GM19395 (cell line): ENCODE measurements around the gene POTEI.
"Not testable (repeated sequence)": the region's sequence is repeated elsewhere in the genome, so short reads cannot be mapped to it uniquely, and the experiment has no call there.

ENCODE experiments used
- ATAC-seq: cut with Tn5 transposase; IDR thresholded peaks from one replicate; pipeline ENCODE4 v1.9.1; 2021; ENCODE audit warnings: mild to moderate bottlenecking, moderate library complexity; ENCODE audit not compliant: unreplicated experiment

Gene POTEI

GRCh38 chr2:130509228-130509627 lies at the start of gene POTEI:
Gene POTEI, minus strand, starts transcription at chr2:130509328. Its CDS starts 93 bp downstream, at chr2:130509235.
- ATAC-seq: not testable (repeated sequence)

GRCh38 chr2:130556441-130556840 lies 47.3 kb upstream of the POTEI start:
- ATAC-seq: not testable (repeated sequence)

- not testable (repeated sequence) for ATAC-seq
Observed at GRCh38 chr2:130554178-130554577, 45.0 kb upstream of the POTEI start.

- not testable (repeated sequence) for ATAC-seq
Observed at GRCh38 chr2:130549475-130549874, 40.3 kb upstream of the POTEI start.

GRCh38 chr2:130548418-130548817 lies 39.3 kb upstream of the POTEI start:
- not testable (repeated sequence) for ATAC-seq

GRCh38 chr2:130544978-130545377 lies 35.9 kb upstream of the POTEI start:
- ATAC-seq: not testable (repeated sequence)

DNA sequence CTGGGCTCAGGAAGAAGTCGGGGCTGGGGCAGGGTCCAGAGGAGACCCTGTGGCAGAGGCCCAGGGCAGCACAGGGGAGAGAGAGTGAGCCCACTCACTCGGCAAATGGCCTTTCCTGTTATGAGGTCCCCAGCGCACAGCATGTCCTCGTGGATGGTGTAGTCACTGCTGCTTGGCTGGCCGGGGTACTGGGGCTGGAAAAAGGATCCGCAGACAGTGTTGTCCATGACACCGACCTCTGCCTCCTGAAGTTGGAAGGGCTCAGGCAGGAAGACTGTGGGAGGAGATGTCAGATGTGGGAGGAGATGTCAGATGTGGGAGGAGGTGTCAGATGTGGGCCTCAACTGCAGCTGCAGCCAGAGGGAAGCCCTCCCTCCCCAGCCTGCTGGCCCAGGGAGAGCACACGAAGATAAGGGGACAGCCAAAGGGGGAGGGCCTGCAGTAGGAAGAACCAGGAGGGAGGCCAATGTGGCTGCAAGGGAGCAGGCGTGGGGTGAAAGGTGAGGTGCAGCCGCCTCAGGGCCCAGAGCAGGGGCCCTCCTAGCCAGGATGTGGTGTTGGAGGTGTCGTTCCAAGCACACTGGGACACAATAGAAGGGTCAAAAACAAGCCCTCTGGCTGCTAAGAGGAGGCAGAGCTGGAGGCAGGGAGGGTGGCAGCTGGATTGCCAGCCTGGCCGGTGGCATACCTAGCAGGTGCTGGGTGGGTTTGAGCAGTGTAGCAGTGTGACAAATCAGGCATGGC lies 34.8 kb upstream of the POTEI start:
- ATAC-seq: not testable (repeated sequence)

DNA sequence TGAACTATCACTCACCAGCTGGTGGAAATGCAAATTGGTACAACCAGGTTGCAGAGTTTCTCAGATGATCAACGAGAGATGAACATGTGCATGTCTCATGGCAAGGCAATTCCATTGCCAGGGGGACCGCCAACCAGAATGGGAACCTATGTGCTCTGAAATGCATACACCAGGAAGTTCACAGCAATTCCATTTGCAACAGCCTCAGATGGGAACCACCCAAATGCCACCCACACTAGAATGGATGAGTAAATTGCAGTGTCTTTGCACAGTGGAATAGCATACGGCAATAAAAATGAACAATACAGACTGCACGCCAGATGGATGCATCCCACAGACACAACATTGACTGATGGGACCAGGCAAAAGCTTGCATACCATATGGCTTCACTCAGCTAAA lies 33.7 kb upstream of the POTEI start:
- not testable (repeated sequence) for ATAC-seq

DNA sequence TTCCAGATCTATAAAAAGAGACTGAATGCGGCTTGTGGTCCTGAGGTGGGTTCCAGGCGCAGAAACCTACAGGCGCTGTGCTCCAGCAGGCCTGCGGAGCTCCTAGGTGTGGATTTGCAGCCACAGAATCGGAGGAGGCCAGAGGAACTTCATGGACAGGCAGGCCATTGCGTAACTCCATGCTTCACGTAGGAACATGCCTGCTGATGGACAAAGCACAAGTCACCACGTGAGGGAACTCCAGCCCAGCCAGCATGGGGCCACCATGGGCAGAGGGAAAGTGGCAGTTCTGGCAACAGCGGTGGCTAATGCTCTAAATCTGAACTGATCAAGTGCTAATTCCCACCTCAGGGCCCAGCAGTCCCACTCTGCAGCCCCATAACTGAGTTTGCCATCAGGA lies 29.1 kb upstream of the POTEI start:
- not testable (repeated sequence) for ATAC-seq

DNA sequence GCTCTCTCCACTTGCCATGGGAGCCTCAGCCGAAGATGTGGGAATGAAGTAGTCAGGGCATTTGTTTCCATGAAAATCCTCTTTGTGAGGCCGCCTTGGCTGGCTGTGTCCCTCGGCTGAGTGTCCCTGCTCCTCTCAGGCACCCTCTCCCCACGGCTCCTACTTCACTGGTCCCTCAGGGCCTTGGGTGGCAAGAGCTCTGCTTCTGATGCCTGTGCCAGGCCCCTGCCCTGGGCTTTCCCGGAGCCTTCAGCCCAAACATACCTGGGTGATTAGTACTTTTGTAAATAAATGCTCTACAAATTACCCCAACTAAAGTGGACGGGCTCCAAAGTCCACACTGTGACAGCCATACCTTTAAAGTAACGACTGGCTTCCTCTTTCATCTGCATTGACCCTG lies 27.5 kb upstream of the POTEI start:
- ATAC-seq: not testable (repeated sequence)

GRCh38 chr2:130531672-130532071 lies 22.5 kb upstream of the POTEI start:
- not testable (repeated sequence) for ATAC-seq

DNA sequence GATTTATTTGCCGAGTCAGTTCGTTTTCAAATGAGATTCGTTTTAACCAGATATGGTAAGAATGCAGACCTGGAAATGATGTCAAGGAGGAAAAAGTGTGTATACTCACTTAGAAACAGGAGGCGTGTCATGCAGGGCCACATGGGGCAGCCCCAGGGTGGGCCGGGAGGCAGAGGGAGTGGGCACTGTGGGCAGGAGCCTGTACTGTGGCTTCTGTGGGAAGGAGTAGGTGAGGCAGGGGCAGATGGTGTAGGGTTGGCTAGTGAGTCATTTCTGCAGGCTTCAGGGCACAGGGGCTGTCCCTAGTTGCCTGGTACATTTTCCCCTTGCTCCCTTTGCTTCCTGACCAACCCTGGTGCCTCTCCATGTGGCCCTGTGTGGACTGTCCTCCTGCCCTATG lies 22.1 kb upstream of the POTEI start:
- ATAC-seq: not testable (repeated sequence)

- ATAC-seq: not testable (repeated sequence)
Observed at GRCh38 chr2:130530212-130530611, 21.1 kb upstream of the POTEI start.

DNA sequence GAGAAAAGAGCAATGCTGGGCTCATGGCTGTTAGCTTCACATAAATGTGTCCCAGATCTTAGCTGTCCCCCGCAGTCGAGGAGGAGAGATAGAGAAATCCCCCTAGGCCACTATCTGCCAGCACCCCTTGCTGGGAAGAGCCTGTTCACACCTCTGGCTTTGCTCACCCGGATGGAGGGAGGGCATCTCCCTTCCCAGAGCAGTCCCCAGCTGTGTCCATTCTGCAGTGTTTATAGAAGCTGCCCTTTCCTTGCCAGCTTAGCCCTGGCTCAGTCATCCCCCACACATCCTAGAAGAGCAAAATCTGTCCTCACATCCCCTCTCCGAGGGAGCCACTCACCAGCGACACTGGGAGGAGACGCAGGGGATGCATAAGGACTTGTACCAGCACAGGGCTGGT lies 20.4 kb upstream of the POTEI start:
- ATAC-seq: not testable (repeated sequence)

DNA sequence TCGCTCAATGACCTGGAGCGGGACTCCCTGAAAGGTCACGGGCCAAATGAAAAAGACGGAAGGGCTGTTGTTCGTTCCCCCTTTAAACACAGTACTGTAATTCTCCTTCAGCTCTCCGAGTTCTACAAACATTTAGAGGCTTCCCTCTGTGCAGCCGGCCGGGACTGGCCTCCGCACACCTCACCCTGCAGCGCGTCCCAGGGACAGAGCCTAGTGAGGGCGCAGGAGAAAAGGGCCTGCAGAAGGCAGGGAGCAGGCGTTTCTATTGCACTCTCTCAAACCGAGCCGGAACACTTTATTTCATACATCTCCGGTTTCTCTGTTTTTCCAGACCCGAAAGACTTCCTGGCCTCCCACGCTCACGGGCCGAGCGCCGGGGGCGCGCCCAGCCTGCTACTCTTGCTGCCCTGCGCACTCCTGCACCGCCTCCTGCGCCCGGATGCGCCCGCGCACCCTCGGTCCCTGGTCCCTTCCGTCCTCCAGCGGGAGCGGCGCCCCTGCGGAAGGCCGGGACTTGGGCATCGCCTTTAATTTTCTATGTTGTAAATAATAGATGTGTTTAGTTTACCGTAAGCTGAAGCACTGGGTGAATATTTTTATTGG lies 18.3 kb upstream of the POTEI start:
- ATAC-seq: not testable (repeated sequence)

GRCh38 chr2:130522390-130522789 lies 13.3 kb upstream of the POTEI start:
- ATAC-seq: not testable (repeated sequence)

- ATAC-seq: not testable (repeated sequence)
Observed at GRCh38 chr2:130520992-130521391, 11.9 kb upstream of the POTEI start, which contains the start of gene CFC1B. Gene CFC1B, plus strand, starts transcription at chr2:130521222. Its CDS starts 263 bp downstream, at chr2:130521485.

GRCh38 chr2:130518516-130519106 lies 9.5 kb upstream of the POTEI start:
- ATAC-seq: not testable (repeated sequence)

DNA sequence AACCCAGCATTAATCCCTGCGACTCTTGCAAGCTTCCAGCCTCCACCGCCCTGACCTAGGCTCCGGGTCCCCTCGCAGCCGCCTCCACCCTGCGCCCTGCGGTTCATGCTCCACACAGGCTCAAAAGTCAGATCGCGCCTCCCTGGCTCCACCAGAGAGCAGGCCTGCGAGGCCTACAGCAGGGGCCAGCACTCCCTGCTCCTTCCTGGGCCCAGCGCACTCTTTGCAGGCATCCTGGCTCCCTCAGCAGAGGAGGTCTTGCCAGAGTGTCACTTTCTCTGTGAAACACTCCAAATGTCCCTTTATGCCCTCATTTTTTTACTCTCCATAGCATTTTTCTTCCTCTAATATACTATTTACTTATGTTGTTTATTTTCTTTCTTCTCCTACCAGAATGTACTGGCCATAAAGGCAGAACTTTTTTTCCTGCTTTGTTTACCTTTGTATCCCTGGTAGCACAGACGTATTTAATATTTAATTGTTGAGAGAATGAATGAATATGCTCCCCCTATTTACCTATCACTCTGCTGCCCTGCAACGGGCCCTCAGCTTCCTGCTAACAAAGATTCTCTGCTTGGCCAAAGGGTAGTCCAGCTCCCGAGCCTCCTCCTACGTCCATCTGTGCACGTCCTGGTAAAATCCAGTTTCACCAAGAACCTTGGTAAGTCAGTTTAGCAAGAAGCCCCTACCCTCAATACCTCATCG lies 2.8 kb upstream of the POTEI start:
- ATAC-seq: not testable (repeated sequence)

- ATAC-seq: not testable (repeated sequence)
Observed at GRCh38 chr2:130510807-130511746, 1.9 kb upstream of the POTEI start.
